GM18505 (cell line): ENCODE data around the gene GRIK3.
"Not testable (repeated sequence)": the region's sequence is repeated elsewhere in the genome, so short reads cannot be mapped to it uniquely, and the experiment has no call there.

ENCODE experiments used
- ATAC-seq: cut with Tn5 transposase; IDR thresholded peaks from one replicate; pipeline ENCODE4 v1.9.1; 2021; ENCODE audit not compliant: unreplicated experiment
- POLR2A ChIP-seq: IDR thresholded peaks from 4 replicates; pipeline ENCODE4 v1.6.1; 2011; ENCODE audit warnings: borderline replicate concordance; ENCODE audit not compliant: insufficient read depth, insufficient read length; ENCODE audit errors: extremely low read depth

Gene GRIK3

GRCh38 chr1:36781098-36781497, 253.2 kb downstream of the GRIK3 start:
- TF ChIP-seq POLR2A, result no peak
- no peak for ATAC-seq

- TF ChIP-seq POLR2A, result no peak
- no peak for ATAC-seq
Measured at GRCh38 chr1:36778740-36779139, 255.6 kb downstream of the GRIK3 start.

DNA sequence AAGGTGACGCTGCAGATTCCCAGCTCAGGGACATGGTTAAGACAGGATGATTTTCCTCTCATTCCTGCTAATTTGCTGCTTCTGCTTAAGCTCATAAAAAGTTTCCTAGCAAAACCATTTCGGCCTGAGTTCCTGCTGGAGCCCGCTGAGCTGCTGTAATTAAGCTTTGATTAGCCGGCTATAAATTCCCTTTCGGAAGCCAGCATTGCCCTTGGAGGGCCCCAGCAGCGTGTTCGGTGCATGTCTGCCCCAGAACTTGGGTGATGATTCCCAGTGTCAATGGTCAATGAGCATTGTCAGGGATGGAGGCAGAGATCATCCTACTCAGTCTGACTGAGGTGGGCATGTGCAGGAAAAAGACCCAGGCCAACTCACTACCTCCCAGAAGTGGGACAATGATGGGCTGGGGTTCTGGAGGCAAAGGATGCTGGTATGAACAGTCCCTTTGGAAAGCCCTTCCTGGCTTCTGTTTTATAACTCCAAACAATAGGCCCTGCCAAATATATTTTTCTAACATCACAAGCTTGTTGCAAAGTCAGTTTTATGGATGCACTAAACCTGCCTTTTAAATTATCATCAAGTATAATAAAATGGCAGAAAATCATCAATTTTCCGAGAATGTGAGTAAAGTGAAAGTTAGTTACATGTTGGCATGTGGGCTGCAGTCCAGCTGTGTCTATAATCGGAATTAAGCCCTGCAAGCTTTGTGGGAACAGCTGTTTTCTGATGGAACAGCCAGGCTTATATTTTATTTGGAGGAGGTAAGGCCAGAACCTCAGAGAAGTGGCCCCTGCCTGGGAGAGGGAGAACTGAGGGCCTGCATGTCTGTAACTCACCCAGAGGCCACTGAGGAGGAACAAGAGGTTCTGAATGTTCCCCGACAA, 257.1 kb downstream of the GRIK3 start:
- no peak for ATAC-seq
- no peak for TF ChIP-seq POLR2A

DNA sequence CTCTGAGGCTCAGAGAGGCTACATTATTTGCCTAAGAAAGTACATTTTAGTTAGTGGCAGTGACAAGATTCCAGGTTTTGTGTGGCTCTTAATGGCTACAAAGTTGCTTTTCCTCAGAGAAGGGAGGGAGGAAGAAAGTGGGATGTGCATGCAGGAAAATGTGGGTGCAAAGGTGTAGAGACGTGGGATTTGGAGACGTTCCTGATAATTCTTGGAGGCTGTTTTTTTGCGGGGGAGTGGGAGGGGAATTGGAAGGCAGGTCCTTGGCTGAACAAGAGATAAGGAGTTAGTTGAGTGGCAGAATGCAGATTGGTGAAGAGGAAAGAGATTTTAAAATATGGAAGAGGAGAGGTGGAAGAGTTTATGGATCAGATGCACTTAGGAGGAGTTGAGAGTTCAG, 258.1 kb downstream of the GRIK3 start:
- no peak for ATAC-seq
- no peak for TF ChIP-seq POLR2A

GRCh38 chr1:36775716-36776115, 258.6 kb downstream of the GRIK3 start:
- ATAC-seq, result no peak
- no peak for TF ChIP-seq POLR2A

GRCh38 chr1:36773827-36774541, 260.3 kb downstream of the GRIK3 start:
- no peak for ATAC-seq
- no peak for TF ChIP-seq POLR2A

GRCh38 chr1:36772647-36773495, 261.4 kb downstream of the GRIK3 start:
- TF ChIP-seq POLR2A, result no peak
- ATAC-seq, result no peak

GRCh38 chr1:36771660-36772284, 262.5 kb downstream of the GRIK3 start:
- ATAC-seq, result no peak
- TF ChIP-seq POLR2A, result no peak

DNA sequence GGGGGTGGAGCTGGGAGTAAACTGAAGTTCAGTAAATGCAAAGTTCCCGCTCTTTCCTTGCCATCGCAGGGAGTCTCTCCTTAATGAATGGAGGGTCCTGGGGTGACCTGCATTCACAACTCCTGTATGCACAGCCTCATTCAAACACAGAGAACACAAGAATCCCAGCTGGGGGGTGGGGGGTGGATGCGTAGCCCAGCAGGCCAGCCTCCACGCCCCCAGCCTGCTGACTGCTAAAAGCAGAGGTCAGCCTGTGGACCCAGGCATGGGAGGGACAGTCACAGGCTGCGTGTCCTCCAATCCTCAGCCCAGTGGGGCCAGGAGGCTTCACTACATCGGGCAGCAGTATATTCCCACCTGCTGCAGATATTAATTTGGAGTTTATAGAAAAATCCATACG, 263.1 kb downstream of the GRIK3 start:
- ATAC-seq, result no peak
- TF ChIP-seq POLR2A, result no peak

- no peak for ATAC-seq
- no peak for TF ChIP-seq POLR2A
Measured at GRCh38 chr1:36769886-36770830, 264.2 kb downstream of the GRIK3 start.

DNA sequence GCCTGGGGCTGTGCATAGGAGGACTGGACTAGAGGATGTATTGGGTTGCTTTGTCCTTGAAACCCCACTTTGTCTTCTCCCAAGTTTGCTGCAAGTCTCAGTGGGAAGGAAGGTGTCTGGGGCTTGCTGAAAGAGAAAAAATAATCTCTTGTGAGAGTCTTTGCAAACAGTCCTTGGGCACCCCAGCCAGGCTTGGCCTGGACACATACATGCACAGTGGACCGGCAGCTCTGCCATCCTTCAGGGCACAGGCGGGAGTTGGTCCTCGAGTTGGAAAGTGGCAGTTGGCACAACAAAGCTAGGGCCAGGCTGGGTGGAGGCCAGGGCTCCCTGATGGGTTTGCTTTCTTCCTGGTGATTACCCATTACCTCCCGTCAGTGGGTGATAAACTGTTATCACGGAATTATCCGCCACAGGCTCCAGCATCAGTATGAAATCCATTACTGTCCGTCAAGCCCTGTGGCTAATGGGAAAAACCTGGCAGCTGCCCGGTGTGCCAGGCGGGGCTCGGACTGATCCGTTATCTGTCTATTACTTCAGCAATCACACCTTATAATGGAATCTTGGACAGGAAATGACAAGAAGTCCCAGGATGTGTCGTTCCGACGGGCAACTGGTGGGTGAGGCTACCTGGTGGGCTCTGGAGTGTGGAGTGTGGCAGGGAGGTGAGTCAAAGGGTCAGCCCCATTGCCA, 265.7 kb downstream of the GRIK3 start:
- TF ChIP-seq POLR2A, result no peak
- ATAC-seq, result no peak

- not testable (repeated sequence) for ATAC-seq
Measured at GRCh38 chr1:36767429-36767828, 266.9 kb downstream of the GRIK3 start.
